Left colon (tissue), 2 donors: ENCODE measurements around the gene PRR4. TPM values are rescaled to one million over a fixed set of nuclear protein-coding genes. Genes with fewer than 3 reads are reported as not detected.

Experiments
- ATAC-seq: fragments of 200-7000 bp; cut with Tn5 transposase; one replicate; pipeline ENCODE4 v1.9.1; 2020; ENCODE audit warnings: mild to moderate bottlenecking, moderate library complexity
- DNase-seq, 2 donors: peaks; one replicate each; pipeline ENCODE4 v3.0.0-alpha.2; 2020
- intact Hi-C, 2 donors: fragments of 100-400 bp; cut with DNase I in 1 of 2; cut with micrococcal nuclease in 1 of 2; formaldehyde crosslinking; loops; one replicate each; pipeline versions ENCODE4 v1.11.2 to v1.14.0; 2022; cut with DNase I, micrococcal nuclease
- total RNA-seq, 2 donors: library from RNA; stranded (reverse); fragmentation: NEBNext Ultra II Directional; extraction: Animal tissue kit (Norgen Biotek cat#: 25700); gene quantifications; one replicate each; pipeline ENCODE4 v1.2.1, GENCODE V29; 2021
- donor health status: DM: no; HTN: no; CAD: no.
- donor health status: DM: yes; HTN: yes; CAD: no.

The PRR4 gene
- total RNA-seq, 2 donors from 2014 or later: 1.0 to 2.3 TPM

GRCh38 chr12:10810068-10810467 is 39.2 kb downstream of the PRR4 start, which contains the start of gene TAS2R9:
TAS2R9 (minus strand) TSS chr12:10810168; CDS start chr12:10810075, 93 bp downstream.
- DNase-seq: no peak
- intact Hi-C loops: no loop called here
- ATAC-seq: no peak

GRCh38 chr12:10807186-10807585 is 42.1 kb downstream of the PRR4 start, which contains the start of gene TAS2R8:
TAS2R8 (minus strand) TSS chr12:10807286; CDS start chr12:10806980, 306 bp downstream.
- no peak for DNase-seq
- intact Hi-C loops: no loop called here
- no peak for ATAC-seq

GRCh38 chr12:10802587-10802986 is 46.7 kb downstream of the PRR4 start, which contains the start of gene TAS2R7:
TAS2R7 (minus strand) TSS chr12:10802627; CDS start chr12:10802570, 57 bp downstream.
- intact Hi-C loops: no loop called here
- no peak for DNase-seq
- no peak for ATAC-seq

GRCh38 chr12:10801741-10802140 is 47.5 kb downstream of the PRR4 start:
- intact Hi-C loops: no loop called here
- ATAC-seq: no peak
- DNase-seq: no peak

Other genes with a start within 250 kb of the PRR4 start
- 10 to 100 TPM; 10.4 to 13.4 TPM for gene MAGOHB, start 235.9 kb downstream of the PRR4 start, total RNA-seq
- 10 to 100 TPM; 36.3 to 41.9 TPM for gene STYK1, start 175.4 kb downstream of the PRR4 start, total RNA-seq
- gene YBX3, start 126.2 kb downstream of the PRR4 start, total RNA-seq: 100 to 1,000 TPM; 140 to 146 TPM
- not detected for gene TAS2R7, start 46.8 kb downstream of the PRR4 start, total RNA-seq
- not detected for gene TAS2R8, start 42.2 kb downstream of the PRR4 start, total RNA-seq
- gene TAS2R9, start 39.3 kb downstream of the PRR4 start, total RNA-seq: not detected
- not detected for gene TAS2R10, start 23.1 kb downstream of the PRR4 start, total RNA-seq
- gene PRH1, start 34.8 kb upstream of the PRR4 start, total RNA-seq: 10 to 100 TPM; 10.6 to 13.8 TPM
- gene TAS2R13, start 60.1 kb upstream of the PRR4 start, total RNA-seq: 1 to 10 TPM; 1.3 to 1.9 TPM
- not detected for gene PRH2, start 79.8 kb upstream of the PRR4 start, total RNA-seq
- gene TAS2R14, start 89.8 kb upstream of the PRR4 start, total RNA-seq: 1 to 10 TPM; 1.8 to 2.1 TPM
- gene TAS2R50, start 137.4 kb upstream of the PRR4 start, total RNA-seq: 1 to 10 TPM; 1.2 to 1.6 TPM
- gene TAS2R20, start 148.8 kb upstream of the PRR4 start, total RNA-seq: 1 to 10 TPM; 1.6 to 1.7 TPM
- gene TAS2R19, start 173.1 kb upstream of the PRR4 start, total RNA-seq: 1 to 10 TPM; 2.9 TPM
- gene TAS2R31, start 181.9 kb upstream of the PRR4 start, total RNA-seq: 1 to 10 TPM; 3.3 to 3.7 TPM
- gene TAS2R46, start 212.8 kb upstream of the PRR4 start, total RNA-seq: 1 to 10 TPM in 1 of 2 donors, under 1 TPM in 1; 0.95 to 2.5 TPM
- gene TAS2R43, start 242.8 kb upstream of the PRR4 start, total RNA-seq: under 1 TPM in 1 of 2 donors, not detected in 1; 0.42 TPM